Erythroblast (primary cell): ENCODE data around the gene HOXD11.

Experiments used
- DNase-seq, 2 experiments: peaks; one replicate each; lab custom pipeline; 2025; lab: John Stamatoyannopoulos, UW
- GATA1 ChIP-seq: IDR thresholded peaks from 2 replicates; pipeline ENCODE4 v1.6.1; 2011; ENCODE audit warnings: low read depth, mild to moderate bottlenecking, control low read depth, low read length, moderate library complexity
- POLR2A ChIP-seq: IDR thresholded peaks from 2 replicates; pipeline ENCODE4 v1.6.1; 2011; ENCODE audit warnings: mild to moderate bottlenecking, low read length

HOXD11 gene

GRCh38 chr2:176157499-176158185 lies 50.6 kb downstream of the HOXD11 start:
- no peak for TF ChIP-seq POLR2A
- no peak for TF ChIP-seq GATA1
- no peak for DNase-seq

GRCh38 chr2:176158186-176158591 lies 51.1 kb downstream of the HOXD11 start:
- TF ChIP-seq POLR2A (no peak), GATA1 (no peak)

GRCh38 chr2:176158855-176159662 lies 52.0 kb downstream of the HOXD11 start:
- TF ChIP-seq GATA1 (no peak), POLR2A (no peak)

More at GRCh38 chr2:176158186-176158591, 51.1 kb downstream of the HOXD11 start:
- no peak for DNase-seq

More at GRCh38 chr2:176158855-176159662, 52.0 kb downstream of the HOXD11 start:
- DNase-seq = no peak
